SU-DHL-6 (cell line): ENCODE measurements around the gene ARHGEF28.

ENCODE experiments used
- EZH2phosphoT487 ChIP-seq: fragments of 200-600 bp; sonication (generic), shearing (Covaris generic); conservative IDR thresholded peaks from 2 replicates; pipeline ENCODE4 v1.6.1; 2018; ENCODE audit warnings: mild to moderate bottlenecking, antibody characterized with exemption, low read length, moderate library complexity, mixed read lengths
- TF ChIP-seq, protein P1 (sequence below): fragments of 200-600 bp; sonication (generic); IDR thresholded peaks from one replicate; pipeline ENCODE4 v1.5.1; 2017; ENCODE audit warnings: antibody characterized with exemption, mild to moderate bottlenecking, low read length, moderate library complexity; ENCODE audit not compliant: insufficient read depth, poor library complexity, severe bottlenecking

DNA sequence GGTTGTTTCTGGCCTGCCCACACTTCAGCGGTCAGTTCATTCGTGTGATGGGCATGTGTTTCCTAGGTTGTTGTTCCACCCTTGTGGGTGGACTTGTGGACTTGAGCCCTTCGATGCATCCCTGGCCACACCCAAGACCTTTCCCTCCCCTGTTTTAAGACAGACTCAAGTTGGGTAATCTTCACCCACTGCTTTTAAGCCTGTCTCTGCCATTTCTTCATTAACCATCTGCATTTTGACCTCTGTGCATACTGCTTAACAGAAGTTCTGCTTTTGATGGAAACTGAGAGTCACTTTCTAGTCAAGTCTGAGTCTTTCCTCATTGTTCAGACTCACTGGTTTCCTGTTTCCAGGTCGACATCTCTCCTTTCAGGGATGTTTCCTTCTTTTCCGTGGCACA lies 233.7 kb downstream of the ARHGEF28 start:
- TF ChIP-seq, protein P1, sequence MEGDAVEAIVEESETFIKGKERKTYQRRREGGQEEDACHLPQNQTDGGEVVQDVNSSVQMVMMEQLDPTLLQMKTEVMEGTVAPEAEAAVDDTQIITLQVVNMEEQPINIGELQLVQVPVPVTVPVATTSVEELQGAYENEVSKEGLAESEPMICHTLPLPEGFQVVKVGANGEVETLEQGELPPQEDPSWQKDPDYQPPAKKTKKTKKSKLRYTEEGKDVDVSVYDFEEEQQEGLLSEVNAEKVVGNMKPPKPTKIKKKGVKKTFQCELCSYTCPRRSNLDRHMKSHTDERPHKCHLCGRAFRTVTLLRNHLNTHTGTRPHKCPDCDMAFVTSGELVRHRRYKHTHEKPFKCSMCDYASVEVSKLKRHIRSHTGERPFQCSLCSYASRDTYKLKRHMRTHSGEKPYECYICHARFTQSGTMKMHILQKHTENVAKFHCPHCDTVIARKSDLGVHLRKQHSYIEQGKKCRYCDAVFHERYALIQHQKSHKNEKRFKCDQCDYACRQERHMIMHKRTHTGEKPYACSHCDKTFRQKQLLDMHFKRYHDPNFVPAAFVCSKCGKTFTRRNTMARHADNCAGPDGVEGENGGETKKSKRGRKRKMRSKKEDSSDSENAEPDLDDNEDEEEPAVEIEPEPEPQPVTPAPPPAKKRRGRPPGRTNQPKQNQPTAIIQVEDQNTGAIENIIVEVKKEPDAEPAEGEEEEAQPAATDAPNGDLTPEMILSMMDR: no peak
- TF ChIP-seq EZH2phosphoT487: no peak
